GM23248 (cell line): Measurements from ENCODE around the gene ZNF467. TPM values are rescaled to one million over a fixed set of nuclear protein-coding genes. Genes with fewer than 3 reads are reported as not detected.

Source experiments
- DNase-seq: peaks from one replicate; pipeline ENCODE4 v3.0.0-alpha.2; 2015
- H2AFZ ChIP-seq: fragments of 200-600 bp; sonication (generic); 2 replicates; pipeline ENCODE4 v1.6.1; 2016; ENCODE audit warnings: antibody characterized with exemption
- H3F3A ChIP-seq: fragments of 200-600 bp; sonication (generic); 2 replicates; pipeline ENCODE4 v1.6.1; 2016; ENCODE audit warnings: mild to moderate bottlenecking, antibody characterized with exemption, mixed run types; ENCODE audit not compliant: insufficient read depth
- H3K27ac ChIP-seq: fragments of 200-600 bp; sonication (generic); 2 replicates; pipeline ENCODE4 v1.5.1; 2016; ENCODE audit warnings: mild to moderate bottlenecking
- H3K27me3 ChIP-seq: fragments of 200-600 bp; sonication (generic); replicated peaks from 2 replicates; pipeline ENCODE4 v1.6.1; 2016; ENCODE audit warnings: mild to moderate bottlenecking; ENCODE audit not compliant: insufficient read depth
- H3K36me3 ChIP-seq: fragments of 200-600 bp; sonication (generic); 2 replicates; pipeline ENCODE4 v1.6.1; 2016; ENCODE audit warnings: low read depth, mild to moderate bottlenecking
- H3K4me1 ChIP-seq: fragments of 200-600 bp; sonication (generic); 2 replicates; pipeline ENCODE4 v1.6.1; 2016; ENCODE audit warnings: mild to moderate bottlenecking; ENCODE audit not compliant: insufficient read depth
- H3K4me2 ChIP-seq: fragments of 200-600 bp; sonication (generic); one replicate; pipeline ENCODE4 v1.6.1; 2016; ENCODE audit warnings: mild to moderate bottlenecking; ENCODE audit not compliant: unreplicated experiment
- H3K4me3 ChIP-seq: fragments of 200-600 bp; sonication (generic); 2 replicates; pipeline ENCODE4 v1.5.1; 2016; ENCODE audit warnings: mild to moderate bottlenecking
- H3K79me2 ChIP-seq: fragments of 200-600 bp; sonication (generic); 2 replicates; pipeline ENCODE4 v1.6.1; 2016; ENCODE audit warnings: mild to moderate bottlenecking; ENCODE audit not compliant: insufficient read depth
- H3K9ac ChIP-seq: fragments of 200-600 bp; sonication (generic); 2 replicates; pipeline ENCODE4 v1.6.1; 2016; ENCODE audit warnings: mild to moderate bottlenecking
- H3K9me2 ChIP-seq: fragments of 200-600 bp; sonication (generic); 2 replicates; pipeline ENCODE4 v1.6.1; 2016; ENCODE audit warnings: mixed run types, mild to moderate bottlenecking, moderate library complexity; ENCODE audit not compliant: insufficient read depth
- H3K9me3 ChIP-seq: fragments of 200-600 bp; sonication (generic); one replicate; pipeline ENCODE4 v1.6.1; 2017; ENCODE audit warnings: low read depth
- H4K20me1 ChIP-seq: fragments of 200-600 bp; sonication (generic); 2 replicates; pipeline ENCODE4 v1.6.0; 2016; ENCODE audit not compliant: insufficient read depth
- EZH2 ChIP-seq: fragments of 200-600 bp; sonication (generic); IDR thresholded peaks from 2 replicates; pipeline ENCODE4 v1.6.1; 2018; ENCODE audit warnings: antibody characterized with exemption, mild to moderate bottlenecking; ENCODE audit not compliant: insufficient read depth, poor library complexity, severe bottlenecking
- EZH2phosphoT487 ChIP-seq: fragments of 200-600 bp; sonication (generic); IDR thresholded peaks from 2 replicates; pipeline ENCODE4 v1.6.1; 2018; ENCODE audit warnings: antibody characterized with exemption, moderate library complexity, mild to moderate bottlenecking, low read depth; ENCODE audit not compliant: insufficient read depth
- WGBS, 2 experiments: methylation state at CpG; one replicate each; pipeline ENCODE4 v1.1.6; 2015 to 2017; ENCODE audit warnings: low lambda C conversion rate in 2 of 2, low coverage in 1 of 2; ENCODE audit errors: missing lambda C conversion rate in 2 of 2; 5-methylcytosine and 5-hydroxymethylcytosine counted together
- in situ Hi-C: fragments of 300-500 bp; cut with MboI; formaldehyde crosslinking; loops from 2 replicates; pipeline ENCODE4 v1.15.0; 2020
- polyA plus RNA-seq: library from polyadenylated mRNA; unstranded; fragments of >200 nt; fragmentation: Nextera tagmentation; extraction: Ambion mirVana; gene quantifications from 2 replicates; pipeline ENCODE4 v1.2.1, GENCODE V29; 2016
- total RNA-seq: library from RNA; depleted of rRNA; stranded (reverse); fragments of >200 nt; shearing (Covaris generic); gene quantifications from 2 replicates; pipeline ENCODE4 v1.2.3, GENCODE V29; 2014

Gene ZNF467
- total and polyA plus RNA-seq, 2 experiments from 2014 or later = not detected

DNA sequence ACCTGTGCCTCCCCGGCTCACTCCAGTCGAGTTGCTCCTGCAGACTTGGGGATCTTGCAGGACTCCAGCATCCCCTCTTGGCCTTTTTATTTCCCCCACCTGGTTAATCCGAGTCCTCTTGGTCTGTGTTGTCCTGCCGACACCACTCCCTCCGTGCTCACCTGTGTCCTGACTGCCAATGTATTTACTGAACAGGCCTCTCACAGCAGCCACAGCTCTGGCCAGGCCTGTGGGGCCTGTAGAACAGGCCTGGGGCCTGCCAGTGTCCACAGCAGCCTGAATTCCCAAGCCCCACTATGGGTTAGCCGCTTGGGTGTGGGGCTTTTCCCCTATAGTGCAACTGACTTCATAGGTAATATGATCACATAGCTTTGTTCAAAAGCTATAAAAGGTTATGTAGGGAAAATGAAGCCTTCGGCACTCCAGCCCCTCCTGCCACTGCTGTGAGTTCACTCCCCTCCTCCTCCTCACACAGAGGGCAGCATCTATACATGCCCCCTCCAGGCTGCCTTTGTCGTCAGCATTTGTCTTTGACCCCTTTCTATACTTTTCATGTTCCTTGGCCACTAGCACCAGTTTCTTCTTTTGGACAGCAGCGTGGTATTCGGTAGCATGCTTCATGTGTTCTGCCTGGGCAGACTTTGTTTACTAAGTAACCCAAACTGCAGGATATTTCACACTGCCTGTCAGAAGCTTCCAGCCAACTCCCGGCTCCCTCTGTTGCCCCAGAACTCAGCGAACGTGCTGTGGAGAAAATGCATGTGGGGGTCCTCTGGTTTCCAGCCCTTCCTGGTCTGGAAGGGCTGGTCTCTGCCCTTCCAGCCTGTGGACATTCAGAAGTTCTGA, 46.1 kb downstream of the ZNF467 start:
- no peak for DNase-seq
- no peaks in the 10 kb centered on the region for H4K20me1 ChIP-seq
- in situ Hi-C loops = no loop called here

GRCh38 chr7:149725916-149726315, 47.5 kb downstream of the ZNF467 start:
- Histone ChIP-seq H3K27ac (no peak overlapping the region), H3K9me3 (no peaks in the 10 kb centered on the region), H3K9ac (no peak overlapping the region), H3K36me3 (no peaks in the 10 kb centered on the region; the same call in 1 of the 2 replicates), H3K4me1 (no peaks in the 10 kb centered on the region), H3K4me2 (no peak overlapping the region), H4K20me1 (no peaks in the 10 kb centered on the region), H3K79me2 (no peaks in the 10 kb centered on the region), H3K27me3 (no peaks in the 10 kb centered on the region), H3K9me2 (no peaks in the 10 kb centered on the region), H3K4me3 (no peak overlapping the region), H3F3A (no peaks in the 10 kb centered on the region), H2AFZ (no peak overlapping the region)
- in situ Hi-C loops = no loop called here
- DNase-seq = no peak
- WGBS, 2 experiments = 81 to 82% methylated on average over 6 of the region's 6 CpGs
- TF ChIP-seq EZH2phosphoT487 = no peak
- no peak for TF ChIP-seq EZH2

More for the DNA sequence above, 46.1 kb downstream of the ZNF467 start:
- no peaks in the 10 kb centered on the region for H3K79me2 ChIP-seq
- H3F3A ChIP-seq = no peaks in the 10 kb centered on the region
- no peak overlapping the region for H3K9ac ChIP-seq
- no peak overlapping the region for H3K27ac ChIP-seq
- no peak for TF ChIP-seq EZH2phosphoT487
- no peak for TF ChIP-seq EZH2
- no peaks in the 10 kb centered on the region for H3K36me3 ChIP-seq
- no peaks in the 10 kb centered on the region for H3K27me3 ChIP-seq
- 84 to 93% methylated on average over 13 of the region's 13 CpGs for WGBS, 2 experiments
- no peak overlapping the region for H2AFZ ChIP-seq
- no peaks in the 10 kb centered on the region for H3K9me2 ChIP-seq
- no peaks in the 10 kb centered on the region for H3K4me1 ChIP-seq
- no peaks in the 10 kb centered on the region for H3K9me3 ChIP-seq
- H3K4me3 ChIP-seq = no peak overlapping the region
- H3K4me2 ChIP-seq = no peak overlapping the region

DNA sequence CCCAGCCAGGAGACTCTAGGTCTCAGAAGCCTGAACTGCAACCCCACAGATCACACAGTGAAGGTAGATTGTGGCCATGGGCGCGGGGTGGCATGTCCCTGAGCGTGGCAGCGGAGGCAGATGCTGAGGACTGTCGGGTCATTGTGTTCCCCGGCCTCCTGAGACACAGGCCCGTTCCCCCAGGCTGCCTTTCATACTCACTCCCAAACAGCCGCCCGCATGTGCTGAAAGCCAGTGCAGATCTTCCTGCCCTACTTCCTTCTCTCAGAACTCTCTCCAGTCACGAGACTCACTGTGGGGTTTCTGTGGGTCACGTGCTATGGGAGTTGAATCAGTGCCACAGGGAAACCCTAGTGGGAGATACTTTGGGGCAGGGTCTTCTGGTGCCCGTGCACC, 48.0 kb downstream of the ZNF467 start:
- H3F3A ChIP-seq = no peaks in the 10 kb centered on the region
- H3K36me3 ChIP-seq = no peaks in the 10 kb centered on the region; the same call in 1 of the 2 replicates
- H3K27ac ChIP-seq = no peak overlapping the region
- WGBS, 2 experiments = 88 to 94% methylated on average over 9 to 12 of the region's 12 CpGs
- H3K4me3 ChIP-seq = no peak overlapping the region
- no peaks in the 10 kb centered on the region for H3K27me3 ChIP-seq
- no peaks in the 10 kb centered on the region for H3K79me2 ChIP-seq
- no peak for DNase-seq
- no peak overlapping the region for H3K4me2 ChIP-seq
- no peak overlapping the region for H3K9ac ChIP-seq
- no peak overlapping the region for H2AFZ ChIP-seq
- no peaks in the 10 kb centered on the region for H3K4me1 ChIP-seq
- TF ChIP-seq EZH2 = no peak
- TF ChIP-seq EZH2phosphoT487 = no peak
- no peaks in the 10 kb centered on the region for H4K20me1 ChIP-seq
- H3K9me3 ChIP-seq = no peaks in the 10 kb centered on the region
- in situ Hi-C loops = no loop called here
- no peaks in the 10 kb centered on the region for H3K9me2 ChIP-seq

DNA sequence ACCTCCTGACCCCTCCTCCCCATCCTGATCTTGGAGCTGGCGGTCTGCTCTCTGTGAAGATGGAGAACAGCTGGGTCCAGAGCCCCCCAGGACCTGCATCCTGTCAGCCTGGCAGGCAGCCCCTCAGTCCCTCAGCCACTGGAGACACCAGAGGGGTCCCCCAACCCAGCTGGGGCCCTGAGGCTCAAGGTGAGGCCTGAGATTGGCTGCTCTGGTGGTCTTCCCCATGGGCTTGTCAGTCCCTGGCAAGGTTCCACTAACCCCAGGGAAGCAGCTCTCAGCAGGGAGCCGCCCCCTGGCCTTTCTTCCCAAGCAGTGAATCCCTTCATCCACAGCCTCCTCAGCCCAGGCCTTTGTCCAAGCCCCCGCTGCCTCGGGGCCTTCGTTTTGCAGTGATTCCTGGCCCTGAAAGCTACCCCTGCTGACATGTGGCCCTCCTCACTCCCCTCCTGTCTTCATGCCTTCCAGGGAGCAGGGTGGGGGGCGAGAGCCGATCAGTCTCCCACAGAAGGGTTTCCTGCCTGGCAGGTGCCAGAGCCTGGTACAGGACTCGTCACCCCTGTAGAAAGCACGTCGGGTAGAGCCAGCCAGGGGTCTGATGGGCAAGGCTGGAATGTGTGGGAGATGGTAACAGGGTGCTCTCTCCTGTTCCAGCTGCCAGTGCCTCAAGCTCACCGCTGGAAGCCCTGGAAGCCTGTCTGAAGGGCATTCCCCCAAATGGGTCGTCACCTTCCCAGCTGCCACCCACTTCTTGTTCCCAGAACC, 48.5 kb downstream of the ZNF467 start:
- Histone ChIP-seq H3K36me3 (no peaks in the 10 kb centered on the region; the same call in 1 of the 2 replicates), H3F3A (no peaks in the 10 kb centered on the region), H3K4me2 (no peak overlapping the region), H3K79me2 (no peaks in the 10 kb centered on the region), H4K20me1 (no peaks in the 10 kb centered on the region), H3K9me2 (no peaks in the 10 kb centered on the region), H3K27me3 (no peaks in the 10 kb centered on the region), H3K27ac (no peak overlapping the region), H3K4me1 (no peaks in the 10 kb centered on the region), H3K4me3 (no peak overlapping the region), H3K9me3 (no peaks in the 10 kb centered on the region), H3K9ac (no peak overlapping the region), H2AFZ (no peak overlapping the region)
- no peak for TF ChIP-seq EZH2phosphoT487
- no peak for TF ChIP-seq EZH2
- in situ Hi-C loops = no loop called here
- no peak for DNase-seq
- WGBS, 2 experiments = 87 to 89% methylated on average over 12 of the region's 12 CpGs
